Panc1 (cell line): ENCODE measurements around the gene SEPTIN8. TPM values are rescaled to one million over a fixed set of nuclear protein-coding genes. Genes with fewer than 3 reads are reported as not detected.

Experiments
- ATAC-seq: fragments of 200-7000 bp; cut with Tn5 transposase; 2 replicates; pipeline ENCODE4 v1.9.1; 2020; ENCODE audit warnings: mild to moderate bottlenecking, moderate library complexity
- BruUV-seq: library from RNA; stranded (reverse); fragments of 400-500 nt; replicated peaks from 2 replicates; lab custom pipeline; 2021; lab: Mats Ljungman, UMichigan
- CTCF ChIA-PET: fragments of 300-600 bp; sonication (Branson Sonifier 250); formaldehyde crosslinking; loops from one replicate; lab custom pipeline; 2022; ENCODE audit warnings: antibody characterized with exemption; lab: Charles Lee
- POLR2A ChIA-PET: fragments of 300-600 bp; sonication (Branson Sonifier 250); formaldehyde crosslinking; loops from one replicate; lab custom pipeline; 2022; ENCODE audit warnings: antibody characterized with exemption; lab: Charles Lee
- DNase-seq: peaks from one replicate; pipeline ENCODE4 v3.0.0-alpha.2; 2010; ENCODE audit warnings: low read depth, low spot score
- H3K27ac ChIP-seq: 2 replicates; pipeline ENCODE4 v1.5.1; 2011; ENCODE audit warnings: mild to moderate bottlenecking, low read length, inconsistent platforms
- H3K27me3 ChIP-seq: fragments of 200-500 bp; sonication (Bioruptor generic); 2 replicates; pipeline ENCODE4 v1.6.0; 2014; ENCODE audit warnings: low read length, inconsistent platforms; ENCODE audit not compliant: control insufficient read depth, insufficient read depth
- H3K36me3 ChIP-seq: fragments of 200-500 bp; sonication (Bioruptor generic); 2 replicates; pipeline ENCODE4 v1.5.1; 2014; ENCODE audit warnings: inconsistent platforms, mild to moderate bottlenecking, low read length, moderate library complexity; ENCODE audit not compliant: control insufficient read depth, insufficient read depth
- H3K4me1 ChIP-seq: 2 replicates; pipeline ENCODE4 v1.5.1; 2011; ENCODE audit warnings: inconsistent platforms, mild to moderate bottlenecking, low read length, moderate library complexity; ENCODE audit not compliant: control insufficient read depth, insufficient read depth
- H3K4me3 ChIP-seq, 2 experiments: 2 replicates each; pipeline ENCODE4 v1.5.1; 2011 to 2012; ENCODE audit warnings: low read depth in 2 of 2, low read length in 2 of 2, mild to moderate bottlenecking in 2 of 2, inconsistent platforms in 1 of 2, moderate library complexity in 1 of 2
- H3K9me3 ChIP-seq: fragments of 200-500 bp; sonication (Bioruptor generic); 2 replicates; pipeline ENCODE4 v1.5.1; 2014; ENCODE audit warnings: low read depth, mild to moderate bottlenecking, inconsistent platforms, low read length, moderate library complexity; ENCODE audit not compliant: control insufficient read depth, insufficient read depth
- CTCF ChIP-seq: fragments of 450-650 bp; IDR thresholded peaks from 2 replicates; pipeline ENCODE4 v1.5.1; 2017; ENCODE audit warnings: mild to moderate bottlenecking
- POLR2AphosphoS5 ChIP-seq: IDR thresholded peaks from 2 replicates; pipeline ENCODE4 v1.6.1; 2012; ENCODE audit warnings: mild to moderate bottlenecking, low read depth, low read length, moderate library complexity
- REST ChIP-seq, 2 experiments: IDR thresholded peaks; 2 replicates each; pipeline ENCODE4 v1.6.1; 2011 to 2012; ENCODE audit warnings: low read depth in 2 of 2, control low read depth in 1 of 2, low read length in 1 of 2, mild to moderate bottlenecking in 1 of 2, moderate library complexity in 1 of 2; ENCODE audit not compliant: insufficient read depth in 1 of 2
- SIN3A ChIP-seq: IDR thresholded peaks from 2 replicates; pipeline ENCODE4 v1.6.1; 2012; ENCODE audit warnings: low read depth, mild to moderate bottlenecking, low read length, moderate library complexity, borderline replicate concordance; ENCODE audit not compliant: insufficient read depth
- TCF7L2 ChIP-seq: IDR thresholded peaks from 2 replicates; pipeline ENCODE4 v1.6.1; 2011; ENCODE audit warnings: mild to moderate bottlenecking, low read depth, low read length, inconsistent platforms
- in situ Hi-C: cut with HindIII; loops from 2 replicates; pipeline ENCODE4 v1.10.0; 2016; ENCODE audit warnings: low sequenced_read_pairs, low pct_unique_long_range_greater_than_20kb
- intact Hi-C: fragments of 100-400 bp; cut with micrococcal nuclease; formaldehyde crosslinking; loops from one replicate; pipeline ENCODE4 v1.10.0; 2022; ENCODE audit not compliant: unreplicated experiment
- total RNA-seq: library from RNA; stranded (reverse); gene quantifications from one replicate; pipeline ENCODE4 v1.2.1, GENCODE V29; 2021; ENCODE audit not compliant: unreplicated experiment

Gene SEPTIN8
- total RNA-seq, 1 experiment from 2014 or later: 22.8 TPM

- CTCF ChIA-PET: interaction anchor here (0.6 to 3.1 kb wide), 4 partner anchors 9 to 118 kb away, joined by 3 to 11 read pairs (median 4); no protein-coding TSS in a partner anchor
- Histone ChIP-seq H3K27me3 (peaks cover 10% of the 10 kb centered on the region), H3K27ac (no peak overlapping the region), H3K9me3 (no peaks in the 10 kb centered on the region), H3K4me3 (no peak overlapping the region), H3K36me3 (no peaks in the 10 kb centered on the region), H3K4me1 (peaks cover 4% of the 10 kb centered on the region; the same call in 1 of the 2 replicates)
- TF ChIP-seq REST (IDR thresholded peaks at IDR 0.05; ENCODE audit: insufficient read depth in 1 of 2, low read depth in 2 of 2, low read length in 1 of 2) (no peak), SIN3A (no peak), TCF7L2 (no peak), POLR2AphosphoS5 (no peak), CTCF (no peak)
- POLR2A ChIA-PET: no interaction called here
- ATAC-seq: no peak
- intact Hi-C loops: no loop called here
- no peak for DNase-seq
- in situ Hi-C loops: no loop called here
- no TSS peak for BruUV-seq
These were observed 31.8 kb upstream of the SEPTIN8 start for GRCh38 chr5:132808866-132809265.

- no peak overlapping the region for H3K4me3 ChIP-seq
- H3K27ac ChIP-seq: no peak overlapping the region
- DNase-seq (no peak), ATAC-seq (no peak)
- ChIA-PET POLR2A (interaction anchor here (0.5 kb wide), 1 partner anchor 213 kb away, joined by 3 read pairs; no protein-coding TSS in a partner anchor), CTCF (interaction anchor here (1.0 to 3.1 kb wide), 2 partner anchors 12 to 53 kb away, joined by 4 to 11 read pairs; no protein-coding TSS in a partner anchor)
- in situ Hi-C loops: no loop called here
- no TSS peak for BruUV-seq
- no peaks in the 10 kb centered on the region for H3K36me3 ChIP-seq
- H3K9me3 ChIP-seq: no peaks in the 10 kb centered on the region
- intact Hi-C loops: no loop called here
- peaks cover 10% of the 10 kb centered on the region for H3K27me3 ChIP-seq
- TF ChIP-seq TCF7L2: no peak
- no peak for TF ChIP-seq SIN3A
- no peak for TF ChIP-seq REST (IDR thresholded peaks at IDR 0.05; ENCODE audit: insufficient read depth in 1 of 2, low read depth in 2 of 2, low read length in 1 of 2)
- TF ChIP-seq POLR2AphosphoS5: no peak
- TF ChIP-seq CTCF: no peak
- peaks cover 4% of the 10 kb centered on the region; the same call in 1 of the 2 replicates for H3K4me1 ChIP-seq
These were observed 31.4 kb upstream of the SEPTIN8 start for GRCh38 chr5:132808448-132808847.
